ENCODE data around the gene ABHD2.

The ABHD2 gene

DNA sequence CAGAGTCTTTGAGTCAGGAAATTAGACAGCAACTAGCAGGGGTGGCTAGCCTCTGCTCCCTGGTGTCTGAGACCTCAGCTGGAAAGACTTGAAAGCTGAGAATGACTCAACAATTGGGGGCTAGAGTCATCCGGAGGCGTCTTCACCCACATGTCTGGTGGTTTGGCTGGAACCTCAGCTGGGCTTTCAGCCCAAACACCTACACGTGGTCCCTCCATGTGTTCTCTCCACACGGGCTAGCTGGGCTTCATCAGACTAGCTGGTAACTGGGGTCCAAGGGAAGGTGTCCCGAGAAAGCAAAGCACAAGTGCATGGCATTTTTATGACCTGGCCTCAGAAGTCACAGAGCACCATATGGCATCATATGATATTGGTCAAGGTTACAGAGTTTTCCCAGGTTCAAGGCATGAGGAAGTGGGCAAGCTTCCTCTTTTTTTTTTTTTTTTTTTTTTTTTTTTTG lies 19.9 kb upstream of the ABHD2 start:
- TF ChIP-seq GATA3 (IDR thresholded peaks at IDR 0.05; ENCODE audit: low read depth, low read length): no peak
- no peak for TF ChIP-seq GATA2 (IDR thresholded peaks at IDR 0.05; ENCODE audit: low read depth, low read length)

DNA sequence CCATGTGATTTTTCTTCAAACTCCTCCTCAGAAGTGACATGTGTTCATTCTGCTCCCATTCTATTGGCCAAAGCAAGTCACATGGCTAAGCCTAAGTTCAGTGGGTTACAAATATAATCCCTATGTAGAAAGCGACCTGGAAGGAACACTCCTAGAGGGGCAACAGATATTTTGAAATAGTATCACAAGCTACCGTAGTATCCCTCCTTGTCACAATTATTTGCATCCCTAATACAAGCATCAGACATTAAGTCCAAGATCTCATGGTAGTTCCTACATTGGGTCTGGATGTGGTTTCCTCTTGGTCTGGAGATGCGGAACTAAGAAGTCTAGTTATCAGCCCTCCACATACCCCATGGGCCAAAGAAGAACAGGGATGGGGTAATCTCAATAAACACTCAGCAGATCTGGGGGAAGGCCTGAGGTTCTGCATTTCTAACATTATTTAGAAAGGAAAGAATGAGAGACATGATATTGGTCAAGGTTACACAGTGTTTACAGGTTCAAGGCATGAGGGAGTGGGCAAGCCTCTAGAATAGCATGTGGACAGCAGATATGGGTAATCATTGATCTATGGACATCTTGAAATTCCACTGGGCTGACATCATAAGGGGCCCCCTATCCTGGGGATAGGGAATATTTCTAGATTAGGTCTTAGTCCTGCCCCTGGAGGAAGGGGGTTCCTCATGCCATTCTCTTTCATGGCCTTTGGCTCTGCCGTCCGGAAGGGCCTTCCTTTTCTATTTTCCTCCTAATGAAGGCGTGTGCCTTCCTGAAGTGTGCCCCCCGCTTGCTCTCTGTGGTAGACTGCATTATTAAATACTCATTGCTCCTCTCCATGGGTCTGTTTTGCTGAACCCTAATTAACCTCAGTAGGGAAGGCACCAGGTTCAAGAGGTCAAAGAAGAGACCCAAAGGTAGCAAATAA lies 17.8 kb upstream of the ABHD2 start:
- TF ChIP-seq GATA2 (IDR thresholded peaks at IDR 0.05; ENCODE audit: low read depth, low read length) (no peak), GATA3 (IDR thresholded peaks at IDR 0.05; ENCODE audit: low read depth, low read length) (no peak)

DNA sequence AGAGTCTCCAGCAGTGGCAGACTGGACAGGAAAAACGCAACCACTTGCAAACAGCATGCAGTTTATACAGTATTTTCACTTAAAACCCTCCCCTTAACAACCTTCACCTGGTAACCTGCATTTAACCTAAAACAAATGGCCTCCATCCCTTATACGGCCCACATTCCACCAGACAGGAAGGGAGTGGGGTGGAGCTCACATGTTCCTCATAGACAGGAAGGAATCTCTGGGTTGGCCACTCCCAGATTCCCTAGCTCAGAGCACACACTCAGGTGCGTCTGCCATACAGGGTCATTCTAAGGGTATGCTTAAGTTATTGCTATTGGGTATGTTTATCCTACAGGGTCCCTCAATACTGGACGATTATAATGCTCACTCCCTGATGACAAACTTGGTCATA lies 16.8 kb upstream of the ABHD2 start:
- no peak for TF ChIP-seq GATA2 (IDR thresholded peaks at IDR 0.05; ENCODE audit: low read depth, low read length)
- TF ChIP-seq GATA3 (IDR thresholded peaks at IDR 0.05; ENCODE audit: low read depth, low read length): no peak

DNA sequence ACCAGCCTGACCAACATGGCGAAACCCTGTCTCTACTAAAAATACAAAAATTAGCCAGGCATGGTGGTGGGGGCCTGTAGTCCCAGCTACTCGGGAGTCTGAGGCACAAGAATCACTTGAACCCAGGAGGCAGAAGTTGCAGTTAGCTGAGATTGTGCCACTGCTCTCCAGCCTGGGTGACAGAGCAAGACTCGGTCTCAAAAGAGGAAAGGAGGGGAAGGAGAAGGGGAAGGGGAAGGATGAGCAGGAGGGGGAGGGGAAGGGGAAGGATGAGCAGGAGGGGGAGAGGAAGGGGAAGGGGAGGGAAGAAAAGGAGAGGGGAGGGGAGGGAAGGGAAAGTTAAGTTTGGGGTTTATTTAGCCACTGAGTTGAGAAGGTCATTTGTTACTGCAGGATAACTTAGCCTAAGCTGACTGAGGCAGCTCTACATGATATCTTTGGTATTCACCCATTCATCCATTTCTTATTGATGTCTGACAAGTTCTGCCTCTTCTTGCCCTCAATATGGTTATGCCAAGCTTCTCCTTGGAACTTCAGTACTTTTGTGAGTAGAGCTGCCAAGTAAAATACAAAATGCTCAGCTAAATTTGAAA lies 15.9 kb upstream of the ABHD2 start:
- no peak for TF ChIP-seq GATA3 (IDR thresholded peaks at IDR 0.05; ENCODE audit: low read depth, low read length)
- no peak for TF ChIP-seq GATA2 (IDR thresholded peaks at IDR 0.05; ENCODE audit: low read depth, low read length)

DNA sequence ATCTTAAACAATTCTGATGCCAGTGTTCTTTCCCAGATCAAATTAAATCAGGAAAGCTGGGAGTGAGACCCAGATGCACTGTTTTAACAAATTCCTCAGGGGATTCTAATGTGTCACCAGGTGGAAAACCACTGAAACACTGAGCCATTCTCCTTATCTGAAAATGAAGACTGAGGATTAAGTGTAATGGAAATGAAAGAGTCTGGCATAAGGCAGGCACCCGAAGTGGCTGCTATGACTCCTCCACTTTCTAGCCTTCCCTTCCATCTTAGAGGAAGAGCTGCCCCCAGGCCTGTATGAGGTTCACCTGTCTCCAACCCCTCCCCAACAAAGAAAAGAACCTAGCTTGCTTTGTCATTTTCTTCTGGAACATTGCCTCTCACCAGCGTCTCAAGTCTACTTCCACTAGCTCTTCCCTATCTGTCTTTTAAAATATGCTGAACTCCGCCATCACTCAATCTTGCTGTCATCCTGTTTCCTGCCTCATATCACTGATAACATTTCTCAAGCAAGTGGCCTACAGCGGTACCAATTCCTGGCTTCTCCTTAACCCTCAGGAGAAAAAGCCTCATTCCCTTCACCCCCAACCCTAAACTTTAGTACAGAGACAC lies 13.7 kb upstream of the ABHD2 start:
- TF ChIP-seq GATA3 (IDR thresholded peaks at IDR 0.05; ENCODE audit: low read depth, low read length): no peak
- TF ChIP-seq GATA2 (IDR thresholded peaks at IDR 0.05; ENCODE audit: low read depth, low read length): no peak

DNA sequence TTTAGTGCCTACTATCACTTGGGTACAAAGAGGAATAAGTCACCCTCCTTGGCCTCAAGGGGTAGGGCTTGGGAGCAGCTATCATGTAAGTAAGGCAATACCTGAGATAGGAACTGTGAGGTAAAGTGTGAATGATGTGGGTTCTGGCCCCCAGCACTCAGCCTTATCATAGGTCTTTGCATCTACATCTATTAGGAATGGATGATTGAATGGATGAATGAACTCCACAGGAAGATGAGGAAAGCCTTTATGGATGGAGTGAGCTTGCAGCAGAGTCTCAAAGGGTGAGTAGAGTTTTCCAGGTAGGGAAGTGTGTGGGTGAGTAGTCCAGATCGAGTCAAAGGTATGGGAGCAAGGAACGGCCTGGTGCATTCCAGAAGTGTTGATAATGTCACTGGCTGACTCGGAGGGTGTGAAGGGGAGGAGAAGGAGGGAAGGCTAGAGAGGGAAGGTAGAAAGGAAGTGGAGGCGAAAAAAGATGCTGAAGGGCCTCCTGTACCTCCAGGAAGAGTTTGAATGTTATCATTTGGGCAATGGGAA lies 13.1 kb upstream of the ABHD2 start:
- no peak for TF ChIP-seq GATA2 (IDR thresholded peaks at IDR 0.05; ENCODE audit: low read depth, low read length)
- no peak for TF ChIP-seq GATA3 (IDR thresholded peaks at IDR 0.05; ENCODE audit: low read depth, low read length)

DNA sequence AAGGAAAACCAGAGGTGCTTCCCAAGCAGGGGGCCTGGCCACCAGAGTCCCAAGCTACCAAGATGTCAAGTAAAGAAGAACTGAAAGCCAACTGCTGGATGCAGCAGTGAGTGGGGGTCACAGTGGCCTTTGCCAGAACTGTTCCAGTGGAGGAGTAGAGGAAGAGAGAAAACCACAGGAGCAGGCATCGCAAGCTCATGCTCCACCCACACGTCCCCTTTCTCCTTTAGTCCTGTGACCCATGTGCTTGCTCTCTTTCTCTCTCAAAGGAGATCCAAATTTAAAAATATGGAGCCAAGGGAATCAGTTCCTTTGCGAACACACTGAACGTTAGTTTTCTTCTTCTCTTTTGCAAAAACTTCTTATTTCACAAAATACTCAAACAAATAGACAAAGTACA lies 12.4 kb upstream of the ABHD2 start:
- TF ChIP-seq GATA2 (IDR thresholded peaks at IDR 0.05; ENCODE audit: low read depth, low read length): no peak
- no peak for TF ChIP-seq GATA3 (IDR thresholded peaks at IDR 0.05; ENCODE audit: low read depth, low read length)

DNA sequence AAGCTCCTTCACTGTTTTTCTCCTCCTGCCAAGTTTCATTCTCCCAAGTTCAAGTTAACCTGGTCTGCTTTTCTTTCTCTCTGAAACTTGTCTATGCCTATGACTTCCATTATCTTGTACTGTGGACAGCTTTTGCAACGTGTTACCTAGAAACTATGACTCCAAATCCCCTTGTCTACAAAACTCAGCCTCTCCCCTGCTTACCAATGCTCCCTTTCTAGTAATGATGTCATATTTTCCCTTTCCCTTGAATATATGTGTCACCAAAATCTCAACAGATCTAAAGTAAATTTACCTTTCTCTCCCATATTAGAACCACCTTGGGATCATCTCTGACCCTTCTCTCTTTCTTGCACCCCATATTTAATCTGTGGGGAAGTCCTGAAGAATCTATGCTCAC lies 10.5 kb upstream of the ABHD2 start:
- no peak for TF ChIP-seq GATA2 (IDR thresholded peaks at IDR 0.05; ENCODE audit: low read depth, low read length)
- TF ChIP-seq GATA3 (IDR thresholded peaks at IDR 0.05; ENCODE audit: low read depth, low read length): no peak

DNA sequence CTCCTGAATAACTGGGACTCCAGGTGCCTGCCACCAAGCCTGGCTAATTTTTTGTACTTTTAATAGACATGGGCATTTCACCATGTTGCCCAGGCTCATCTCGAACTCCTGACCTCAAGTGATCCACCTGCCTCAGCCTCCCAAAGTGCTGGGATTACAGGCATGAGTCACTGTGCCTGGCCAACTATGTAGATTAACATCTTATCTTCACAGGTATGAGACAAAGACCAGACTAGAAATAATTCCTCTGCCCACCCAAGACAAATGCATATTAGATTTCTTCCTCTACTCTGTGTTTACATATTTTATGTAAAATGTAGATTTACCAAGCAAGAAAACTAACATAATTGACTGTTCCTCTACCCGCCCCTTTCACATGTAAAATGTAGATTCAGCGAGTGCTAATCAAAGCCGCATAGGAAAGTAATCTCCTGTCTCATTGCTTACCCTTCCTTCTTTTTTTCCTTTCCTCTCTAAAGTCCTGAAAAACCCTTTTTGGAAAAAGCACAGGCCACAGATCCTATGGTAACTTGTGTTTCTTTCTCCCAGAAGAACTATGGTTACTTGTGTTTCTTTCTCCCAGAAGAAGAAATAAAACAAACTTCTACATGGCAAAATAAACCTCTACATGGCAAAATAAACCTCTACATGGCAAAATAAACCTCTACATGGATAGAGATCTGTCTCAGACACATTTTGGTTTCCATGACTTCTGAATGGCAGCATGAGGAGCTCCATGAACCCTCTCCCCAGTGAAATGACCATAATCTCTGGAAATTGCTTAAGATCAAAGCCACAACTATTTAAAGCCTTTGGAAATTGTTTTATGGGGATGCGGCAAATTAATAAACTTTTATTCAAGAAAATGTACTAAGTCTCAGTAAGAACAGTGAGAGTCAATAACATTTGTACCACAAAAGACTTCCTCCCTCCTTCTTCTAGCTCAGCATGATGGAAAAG lies 9.1 kb upstream of the ABHD2 start:
- TF ChIP-seq GATA2 (IDR thresholded peaks at IDR 0.05; ENCODE audit: low read depth, low read length): no peak
- TF ChIP-seq GATA3 (IDR thresholded peaks at IDR 0.05; ENCODE audit: low read depth, low read length): no peak

DNA sequence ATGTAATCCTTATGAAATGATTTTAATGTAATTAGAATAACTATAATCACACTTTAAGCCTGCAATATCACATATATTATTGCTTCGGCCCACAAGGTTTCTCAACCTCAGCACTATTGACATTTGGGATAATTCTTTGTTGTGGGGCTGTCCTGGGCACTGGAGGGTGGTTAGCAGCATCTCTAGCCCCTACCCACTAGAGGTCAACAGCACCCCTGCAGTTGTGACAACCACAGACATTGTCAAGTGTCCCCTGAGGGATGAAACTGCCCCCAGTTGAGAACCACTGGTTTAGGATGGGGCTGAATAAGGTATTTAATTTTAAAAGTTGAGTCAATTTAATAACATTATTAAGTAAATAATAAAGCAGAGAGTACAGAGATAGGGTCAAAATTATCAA lies 6.4 kb upstream of the ABHD2 start:
- no peak for TF ChIP-seq GATA2 (IDR thresholded peaks at IDR 0.05; ENCODE audit: low read depth, low read length)
- TF ChIP-seq GATA3 (IDR thresholded peaks at IDR 0.05; ENCODE audit: low read depth, low read length): no peak

DNA sequence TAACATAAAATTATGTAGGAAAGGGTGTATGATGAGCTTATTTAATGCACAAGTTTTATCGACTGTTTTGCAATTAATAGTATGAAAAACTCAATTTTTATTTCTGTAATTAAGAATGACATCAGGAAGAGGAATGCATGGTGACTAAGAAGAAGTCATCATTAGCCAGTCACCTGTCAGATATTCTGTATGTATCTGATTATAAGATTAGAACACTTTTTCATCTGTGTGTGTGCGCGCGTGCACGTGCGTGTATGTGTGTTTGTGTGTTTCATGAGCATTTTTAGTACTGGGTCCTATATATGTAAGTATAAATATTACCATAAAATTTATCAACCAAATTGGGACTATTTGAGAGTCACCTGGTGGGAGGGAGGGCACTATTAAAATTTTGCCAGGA lies 5.0 kb upstream of the ABHD2 start:
- no peak for TF ChIP-seq GATA3 (IDR thresholded peaks at IDR 0.05; ENCODE audit: low read depth, low read length)
- TF ChIP-seq GATA2 (IDR thresholded peaks at IDR 0.05; ENCODE audit: low read depth, low read length): no peak

DNA sequence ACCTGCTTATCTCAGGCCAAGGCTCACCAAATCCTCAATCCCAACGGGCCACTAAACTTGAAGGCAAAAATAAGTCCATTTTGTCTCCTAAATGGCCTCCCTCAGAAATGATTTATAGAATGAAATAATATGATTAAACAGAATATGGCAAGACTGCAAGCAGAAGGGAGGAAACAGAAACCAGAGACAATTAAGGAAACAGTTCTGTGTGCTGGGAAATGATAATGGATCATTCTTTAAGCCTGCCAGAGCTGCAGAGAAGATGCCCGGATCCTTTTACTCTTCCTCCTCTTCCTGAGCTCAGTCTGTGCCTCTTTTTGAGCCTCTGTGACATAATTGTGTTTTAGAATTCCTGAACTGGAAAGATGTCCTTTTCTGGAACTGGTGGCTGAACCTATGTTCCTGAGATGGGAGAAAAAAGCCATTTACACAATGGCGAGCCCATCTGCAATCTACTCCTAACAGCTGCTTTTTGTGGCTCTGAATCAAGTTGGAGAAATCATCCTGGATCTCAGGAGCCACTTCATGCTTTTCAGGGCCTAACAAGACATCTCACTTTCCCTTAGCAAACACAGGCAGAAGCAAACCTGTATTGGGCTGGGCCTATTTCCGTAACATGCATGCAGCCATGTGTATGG lies 2.8 kb upstream of the ABHD2 start:
- TF ChIP-seq GATA2 (IDR thresholded peaks at IDR 0.05; ENCODE audit: low read depth, low read length) (peak; percentile 25; the same call in 1 of the 2 replicates), GATA3 (IDR thresholded peaks at IDR 0.05; ENCODE audit: low read depth, low read length) (no peak)
